IPS-NIHi11 (cell line): ENCODE data around the gene AGPAT3.

Experiments used
- DNase-seq: peaks from one replicate; pipeline ENCODE4 v3.0.0; 2012; ENCODE audit warnings: mixed read lengths, low spot score

Gene AGPAT3

GRCh38 chr21:43995521-43996105 is 130.6 kb downstream of the AGPAT3 start:
- no peak for DNase-seq

GRCh38 chr21:43997766-43998742 is 133.0 kb downstream of the AGPAT3 start:
- no peak for DNase-seq

DNA sequence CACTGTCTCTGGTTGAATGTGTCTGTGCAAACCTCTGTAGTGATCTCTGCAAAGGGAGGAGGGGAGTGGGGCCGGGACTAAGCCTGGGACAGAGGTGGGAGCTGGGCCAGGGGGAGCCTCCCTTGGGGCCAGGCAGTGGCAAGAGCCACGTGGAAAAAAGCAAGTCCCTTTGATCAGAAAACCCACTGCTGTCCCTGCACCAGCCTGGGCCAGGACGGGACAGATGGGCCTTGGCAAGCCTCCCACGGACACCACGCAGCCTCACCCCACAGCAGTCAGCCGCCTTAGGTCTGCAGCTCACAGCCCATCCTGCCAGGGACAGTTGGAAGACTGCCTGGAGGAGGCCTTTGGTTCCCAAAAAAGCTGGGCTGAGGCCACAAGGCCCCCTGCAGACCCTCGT is 135.3 kb downstream of the AGPAT3 start:
- no peak for DNase-seq

DNA sequence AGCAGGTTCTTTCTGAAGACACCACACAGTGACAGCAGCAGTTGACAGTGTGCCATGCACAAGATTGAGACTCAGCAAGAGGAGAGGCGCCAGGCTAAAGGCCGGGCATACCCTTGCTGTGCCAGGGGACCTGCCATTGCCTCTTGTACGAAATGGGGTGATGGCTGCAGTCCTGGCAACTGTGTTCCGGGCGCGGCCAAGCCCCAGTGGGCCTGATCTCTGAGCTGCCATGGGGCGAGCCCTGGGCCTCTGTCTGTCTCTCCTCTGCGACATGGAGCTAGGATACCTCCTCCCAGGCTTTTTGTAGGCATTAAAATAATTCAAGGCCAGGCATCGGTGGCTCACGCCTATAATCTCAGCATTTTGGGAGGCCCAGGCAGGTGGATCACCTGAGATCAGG is 137.5 kb downstream of the AGPAT3 start:
- DNase-seq: no peak

- no peak for DNase-seq
These were observed 138.4 kb downstream of the AGPAT3 start for GRCh38 chr21:44003307-44003966.

- no peak for DNase-seq
These were observed 140.0 kb downstream of the AGPAT3 start for GRCh38 chr21:44005071-44005470.

- no peak for DNase-seq
These were observed 140.6 kb downstream of the AGPAT3 start for GRCh38 chr21:44005593-44005992.

DNA sequence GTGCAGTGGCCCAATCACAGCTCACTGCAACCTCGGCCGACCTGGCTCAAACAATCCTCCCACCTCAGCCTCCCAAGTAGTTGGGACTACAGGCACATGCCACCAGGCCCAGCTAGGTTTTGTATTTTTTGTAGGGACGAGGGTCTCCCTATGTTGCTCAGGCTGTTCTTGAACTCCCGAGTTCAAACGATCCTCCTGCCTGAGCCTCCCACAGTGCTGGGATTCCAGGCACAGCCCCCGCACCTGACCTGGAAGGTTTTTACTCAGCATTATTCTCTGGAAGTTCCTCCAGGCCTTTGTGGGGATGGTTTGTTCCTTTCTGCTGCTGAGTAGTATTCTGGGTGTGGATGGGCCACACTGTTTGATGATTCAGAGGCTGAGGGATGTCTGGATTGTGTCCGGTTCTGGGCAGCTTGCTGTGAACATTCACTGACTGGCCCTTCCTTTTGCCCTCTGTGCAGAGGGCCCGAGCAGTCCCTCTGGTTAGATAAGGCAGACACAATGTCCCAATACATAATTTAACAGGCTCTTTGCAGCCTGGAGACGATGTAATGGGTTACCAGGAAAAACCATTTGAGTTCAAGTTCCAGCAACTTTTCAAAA is 141.1 kb downstream of the AGPAT3 start:
- no peak for DNase-seq

GRCh38 chr21:44006656-44007055 is 141.6 kb downstream of the AGPAT3 start:
- no peak for DNase-seq

- no peak for DNase-seq
These were observed 145.4 kb downstream of the AGPAT3 start for GRCh38 chr21:44010429-44010828.

DNA sequence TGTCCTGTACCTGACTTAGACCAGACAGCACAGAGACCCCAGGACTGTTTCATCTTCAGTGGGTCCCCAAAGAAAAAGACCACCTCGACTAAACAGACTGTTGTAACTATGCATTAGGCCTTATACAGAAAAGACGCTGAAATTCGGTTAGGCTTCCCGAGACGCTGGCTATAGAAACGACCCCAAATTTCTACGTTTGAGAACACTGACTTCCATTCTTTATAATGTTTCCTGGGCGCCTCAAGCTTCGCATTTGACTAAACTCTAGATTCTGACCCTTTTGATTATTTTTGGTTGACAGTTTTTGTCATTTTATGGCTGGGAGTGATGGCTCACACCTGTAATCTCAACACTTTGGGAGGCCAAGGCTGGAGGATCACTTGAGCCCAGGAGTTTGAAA is 146.1 kb downstream of the AGPAT3 start:
- no peak for DNase-seq

DNA sequence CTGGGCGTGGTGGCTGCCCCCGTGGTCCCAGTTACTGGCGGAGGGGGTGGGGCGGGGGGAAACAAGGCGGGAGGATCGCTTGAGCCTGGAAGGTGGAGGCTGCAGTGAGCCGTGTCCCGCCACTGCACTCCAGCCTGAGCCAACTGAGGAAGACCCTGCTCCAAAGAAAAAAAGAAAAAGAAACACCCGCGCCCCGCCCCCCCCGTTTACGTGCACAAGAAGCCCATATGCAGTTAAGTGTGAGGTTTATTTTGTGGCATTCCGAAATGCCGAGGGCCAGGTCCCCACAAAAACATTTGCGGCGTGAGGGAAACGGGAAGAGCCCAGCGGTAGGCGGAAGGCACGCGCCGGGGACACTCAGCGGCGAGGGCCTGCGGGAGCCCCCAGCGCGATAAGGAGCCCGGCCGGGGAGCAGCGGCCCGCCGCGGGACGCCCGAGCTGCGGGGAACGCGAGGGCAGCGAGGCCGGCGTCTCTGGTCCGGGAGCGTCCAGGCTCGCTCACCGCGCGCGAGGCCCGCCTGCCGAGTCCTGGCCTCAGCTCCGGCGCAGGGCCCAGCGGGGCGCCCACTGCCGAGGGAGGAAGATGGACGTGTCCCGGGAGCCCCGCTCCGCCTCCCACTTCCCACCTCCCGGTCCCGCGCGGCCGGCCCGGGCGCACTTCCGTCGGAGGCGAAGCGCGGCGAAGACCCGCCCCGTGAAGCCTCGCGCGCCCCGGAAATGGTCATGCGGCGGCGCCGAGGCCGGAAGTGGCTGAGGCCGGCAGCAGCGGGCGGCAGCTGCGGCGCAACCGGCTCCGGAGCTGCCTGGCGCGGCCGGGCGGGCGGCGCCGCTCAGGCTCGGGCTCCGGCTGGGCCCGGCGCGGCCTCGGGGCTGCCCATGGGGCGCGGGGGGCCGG is 146.8 kb downstream of the AGPAT3 start, which contains the start of gene TRAPPC10:
TRAPPC10 (plus strand) TSS at position 731 of the 895 bp plus-strand sequence. CDS start 185 bp downstream, outside the sequence.
- peak; percentile 91 for DNase-seq

GRCh38 chr21:44012474-44013379 is 147.7 kb downstream of the AGPAT3 start:
- DNase-seq: peak; percentile 91

DNA sequence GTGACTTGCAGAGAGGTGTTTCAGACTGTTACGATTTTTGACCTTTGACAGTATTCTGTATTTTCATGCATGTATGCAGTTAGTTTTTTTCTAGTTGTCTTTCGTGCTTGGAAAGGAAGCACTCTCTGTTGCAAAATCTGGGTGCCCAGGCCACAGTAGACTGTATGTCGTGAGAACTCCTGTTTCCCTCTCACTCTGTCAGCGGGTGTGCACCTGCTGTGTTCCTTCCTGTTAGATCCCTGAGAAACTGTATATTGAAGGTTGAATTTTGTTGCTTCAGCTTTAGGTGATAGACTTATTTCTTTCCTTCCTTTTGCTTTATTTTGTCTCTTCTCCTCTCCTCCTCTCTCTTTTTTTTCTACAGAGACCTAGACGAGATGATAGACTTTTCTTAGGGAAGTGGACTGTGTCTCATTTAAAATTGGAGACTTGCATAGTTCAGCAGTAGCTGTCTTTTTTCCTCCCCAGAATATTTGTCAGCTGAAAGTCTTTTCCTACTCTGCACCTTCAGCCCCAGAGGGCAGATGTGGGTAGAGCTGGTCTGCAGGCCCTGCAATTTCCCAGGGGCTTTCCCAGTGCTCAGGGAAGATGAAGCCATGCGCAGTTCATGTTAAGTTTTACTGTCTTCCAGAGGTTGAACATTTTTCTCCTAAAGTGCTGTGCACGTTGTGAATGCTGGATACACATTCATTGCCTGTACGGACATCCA is 148.5 kb downstream of the AGPAT3 start:
- DNase-seq: no peak

GRCh38 chr21:44017601-44018000 is 152.6 kb downstream of the AGPAT3 start:
- DNase-seq: no peak

- DNase-seq: no peak
These were observed 153.1 kb downstream of the AGPAT3 start for GRCh38 chr21:44018127-44018526.

- DNase-seq: no peak
These were observed 154.0 kb downstream of the AGPAT3 start for GRCh38 chr21:44018813-44019567.

DNA sequence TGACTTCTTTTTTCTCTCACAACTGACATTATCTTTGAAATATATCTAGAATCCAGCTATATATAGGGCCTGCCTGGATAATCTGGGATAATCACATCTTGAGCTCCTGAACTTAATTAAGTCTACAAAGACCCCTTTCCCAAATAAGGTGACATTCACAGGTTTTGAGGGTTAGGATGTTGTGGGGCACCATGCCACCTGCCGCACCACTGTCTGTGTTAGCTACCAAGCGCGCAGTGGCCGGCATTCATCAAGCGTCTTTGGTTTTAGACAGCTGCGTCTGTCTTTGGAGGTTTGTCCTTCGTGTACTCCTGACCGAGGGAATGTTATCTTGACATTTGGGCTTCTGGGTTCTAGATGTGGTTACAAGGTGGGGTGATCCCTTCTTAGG is 154.5 kb downstream of the AGPAT3 start:
- DNase-seq: no peak

DNA sequence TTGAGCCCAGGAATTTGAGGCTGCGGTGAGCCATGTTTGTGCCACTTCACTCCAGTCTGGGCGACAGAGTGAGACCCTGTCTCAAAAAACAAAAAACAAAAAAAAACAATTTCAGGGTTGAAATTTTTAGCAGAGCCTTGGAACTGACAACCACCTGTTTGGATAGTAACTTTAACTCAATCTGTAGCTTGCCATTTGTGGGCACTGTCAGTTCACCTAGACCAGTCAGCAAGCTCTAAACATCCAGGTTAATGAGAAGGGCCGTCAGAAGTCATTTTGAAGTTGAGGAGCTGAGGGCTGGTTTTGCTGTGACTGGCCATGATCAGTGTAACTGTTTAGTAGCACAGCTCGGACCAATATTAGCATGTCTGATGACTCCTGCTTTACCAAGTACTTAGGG is 155.5 kb downstream of the AGPAT3 start:
- no peak for DNase-seq
